Immature natural killer cell (primary cell): ENCODE data around the gene HBS1L. TPM values are rescaled to one million over a fixed set of nuclear protein-coding genes. Genes with fewer than 3 reads are reported as not detected.

Source experiments
- DNase-seq, 3 donors: peaks; one replicate each; pipeline ENCODE4 v3.0.0; 2022; ENCODE audit warnings: mixed read lengths in 1 of 3
- H3K27ac Mint-ChIP-seq, 6 donors: one replicate each; pipeline ENCODE4 v1.8.0; 2020; ENCODE audit warnings: mixed read lengths in 6 of 6, mild to moderate bottlenecking in 5 of 6, inconsistent platforms in 4 of 6, moderate library complexity in 3 of 6
- H3K27me3 Mint-ChIP-seq, 3 donors: one replicate each; pipeline ENCODE4 v1.8.0; 2020 to 2021; ENCODE audit warnings: low read depth in 3 of 3, mild to moderate bottlenecking in 3 of 3, mixed read lengths in 3 of 3, moderate library complexity in 3 of 3, inconsistent platforms in 1 of 3
- H3K36me3 Mint-ChIP-seq, 3 donors: one replicate each; pipeline ENCODE4 v1.8.0; 2020; ENCODE audit warnings: mixed read lengths in 3 of 3, inconsistent platforms in 2 of 3, mild to moderate bottlenecking in 2 of 3
- H3K4me1 Mint-ChIP-seq, 2 donors: one replicate each; pipeline ENCODE4 v1.8.0; 2020; ENCODE audit warnings: inconsistent platforms in 2 of 2, mild to moderate bottlenecking in 2 of 2, mixed read lengths in 2 of 2, moderate library complexity in 1 of 2
- H3K4me3 Mint-ChIP-seq, 5 donors: one replicate each; pipeline ENCODE4 v1.8.0; 2020; ENCODE audit warnings: mild to moderate bottlenecking in 5 of 5, mixed read lengths in 5 of 5, inconsistent platforms in 3 of 5, moderate library complexity in 3 of 5
- H3K9me3 Mint-ChIP-seq, 6 donors: one replicate each; pipeline ENCODE4 v1.8.0; 2020; ENCODE audit warnings: mild to moderate bottlenecking in 6 of 6, mixed read lengths in 6 of 6, inconsistent platforms in 4 of 6, moderate library complexity in 3 of 6
- polyA plus RNA-seq, 3 donors: library from polyadenylated mRNA; unstranded; fragments of 300-500 nt; fragmentation: Illumina TruSeq; gene quantifications; one replicate each; pipeline ENCODE4 v1.2.3, GENCODE V29; 2021

Gene HBS1L
- polyA plus RNA-seq, 3 donors from 2014 or later: 29.0 to 38.7 (median 32.4) TPM

GRCh38 chr6:135087803-135088202 is 33.2 kb upstream of the HBS1L start:
- H3K9me3 Mint-ChIP-seq: peaks cover 0 to under 1% (median under 1%) of the 10 kb centered on the region in 6 donors
- peak overlapping the region; percentile 28 to 73 (median 50) for H3K27ac Mint-ChIP-seq
- peak overlapping the region; percentile 37 to 73 (median 57) for H3K4me3 Mint-ChIP-seq
- peaks cover 0 to 2% (median 0%) of the 10 kb centered on the region in 3 donors for H3K36me3 Mint-ChIP-seq
- DNase-seq: peak; percentile 55 to 58 (median 55)
- H3K4me1 Mint-ChIP-seq: peaks cover 15 to 37% of the 10 kb centered on the region in 2 donors
- peaks cover 0 to 9% (median 7%) of the 10 kb centered on the region in 3 donors for H3K27me3 Mint-ChIP-seq

- peak in 1 of 3 donors; percentile 5 for DNase-seq
- peak overlapping the region; percentile 28 to 73 (median 50) for H3K27ac Mint-ChIP-seq
- peaks cover 15 to 37% of the 10 kb centered on the region in 2 donors for H3K4me1 Mint-ChIP-seq
- peaks cover 0 to 2% (median under 1%) of the 10 kb centered on the region in 6 donors for H3K9me3 Mint-ChIP-seq
- H3K4me3 Mint-ChIP-seq: peak overlapping the region; percentile 37 to 73 (median 57)
- peaks cover 0 to 3% (median 0%) of the 10 kb centered on the region in 3 donors for H3K36me3 Mint-ChIP-seq
- H3K27me3 Mint-ChIP-seq: peaks cover 0 to 9% (median 7%) of the 10 kb centered on the region in 3 donors
These were observed 32.8 kb upstream of the HBS1L start for GRCh38 chr6:135087403-135087802.

- H3K36me3 Mint-ChIP-seq: peaks cover 0 to 9% (median 3%) of the 10 kb centered on the region in 3 donors
- H3K4me1 Mint-ChIP-seq: peaks cover 15 to 37% of the 10 kb centered on the region in 2 donors
- peak overlapping the region in 1 of 6 donors; percentile 44 for H3K27ac Mint-ChIP-seq
- DNase-seq: no peak
- H3K4me3 Mint-ChIP-seq: peak overlapping the region in 3 of 5 donors; percentile 23 to 63 (median 28)
- H3K27me3 Mint-ChIP-seq: peaks cover 0 to 9% (median 7%) of the 10 kb centered on the region in 3 donors
- peaks cover 5 to 11% (median 7%) of the 10 kb centered on the region in 6 donors for H3K9me3 Mint-ChIP-seq
These were observed 31.8 kb upstream of the HBS1L start for GRCh38 chr6:135086414-135086764.

- Mint-ChIP-seq H3K27ac (peak overlapping the region in 1 of 6 donors; percentile 44), H3K27me3 (peaks cover 0 to 9% (median 7%) of the 10 kb centered on the region in 3 donors), H3K4me1 (peaks cover 15 to 37% of the 10 kb centered on the region in 2 donors), H3K9me3 (peaks cover 5 to 11% (median 7%) of the 10 kb centered on the region in 6 donors), H3K36me3 (peaks cover 0 to 9% (median 3%) of the 10 kb centered on the region in 3 donors), H3K4me3 (peak overlapping the region in 3 of 5 donors; percentile 7 to 63 (median 27))
- DNase-seq: no peak
These were observed 31.2 kb upstream of the HBS1L start for GRCh38 chr6:135085700-135086413.

- H3K36me3 Mint-ChIP-seq: peaks cover 0 to 9% (median 3%) of the 10 kb centered on the region in 3 donors
- DNase-seq: no peak
- H3K27ac Mint-ChIP-seq: no peak overlapping the region
- H3K4me1 Mint-ChIP-seq: peaks cover 15 to 37% of the 10 kb centered on the region in 2 donors
- H3K4me3 Mint-ChIP-seq: no peak overlapping the region
- peaks cover 0 to 8% (median 7%) of the 10 kb centered on the region in 3 donors for H3K27me3 Mint-ChIP-seq
- peaks cover 5 to 11% (median 7%) of the 10 kb centered on the region in 6 donors for H3K9me3 Mint-ChIP-seq
These were observed 30.3 kb upstream of the HBS1L start for GRCh38 chr6:135084916-135085269.

- H3K4me1 Mint-ChIP-seq: peaks cover 15 to 37% of the 10 kb centered on the region in 2 donors
- peaks cover 5 to 11% (median 7%) of the 10 kb centered on the region in 6 donors for H3K9me3 Mint-ChIP-seq
- peaks cover 0 to 9% (median 3%) of the 10 kb centered on the region in 3 donors for H3K36me3 Mint-ChIP-seq
- peaks cover 0 to 8% (median 7%) of the 10 kb centered on the region in 3 donors for H3K27me3 Mint-ChIP-seq
- H3K27ac Mint-ChIP-seq: no peak overlapping the region
- no peak for DNase-seq
- H3K4me3 Mint-ChIP-seq: no peak overlapping the region
These were observed 29.6 kb upstream of the HBS1L start for GRCh38 chr6:135084001-135084915.

- peaks cover 0 to 9% (median 3%) of the 10 kb centered on the region in 3 donors for H3K36me3 Mint-ChIP-seq
- H3K27me3 Mint-ChIP-seq: peaks cover 0 to 7% (median 4%) of the 10 kb centered on the region in 3 donors
- H3K4me3 Mint-ChIP-seq: no peak overlapping the region
- peaks cover 5 to 11% (median 7%) of the 10 kb centered on the region in 6 donors for H3K9me3 Mint-ChIP-seq
- H3K27ac Mint-ChIP-seq: no peak overlapping the region
- DNase-seq: no peak
- peaks cover 2 to 14% of the 10 kb centered on the region in 2 donors for H3K4me1 Mint-ChIP-seq
These were observed 27.3 kb upstream of the HBS1L start for GRCh38 chr6:135081966-135082365.

- H3K9me3 Mint-ChIP-seq: no peaks in the 10 kb centered on the region
- no peak overlapping the region for H3K27ac Mint-ChIP-seq
- no peak for DNase-seq
- no peaks in the 10 kb centered on the region for H3K4me1 Mint-ChIP-seq
- H3K27me3 Mint-ChIP-seq: peaks cover 0 to 3% (median 3%) of the 10 kb centered on the region in 3 donors
- no peak overlapping the region for H3K4me3 Mint-ChIP-seq
- H3K36me3 Mint-ChIP-seq: no peaks in the 10 kb centered on the region
These were observed 20.4 kb upstream of the HBS1L start for GRCh38 chr6:135075018-135075417.

- H3K27me3 Mint-ChIP-seq: peaks cover 0 to 3% (median 3%) of the 10 kb centered on the region in 3 donors
- no peak overlapping the region for H3K4me3 Mint-ChIP-seq
- DNase-seq: no peak
- H3K27ac Mint-ChIP-seq: no peak overlapping the region
- H3K36me3 Mint-ChIP-seq: no peaks in the 10 kb centered on the region
- H3K4me1 Mint-ChIP-seq: no peaks in the 10 kb centered on the region
- H3K9me3 Mint-ChIP-seq: no peaks in the 10 kb centered on the region
These were observed 19.3 kb upstream of the HBS1L start for GRCh38 chr6:135073756-135074393.

- Mint-ChIP-seq H3K27ac (no peak overlapping the region), H3K9me3 (no peaks in the 10 kb centered on the region), H3K27me3 (peaks cover 0 to 3% (median 3%) of the 10 kb centered on the region in 3 donors), H3K4me3 (no peak overlapping the region), H3K36me3 (no peaks in the 10 kb centered on the region), H3K4me1 (no peaks in the 10 kb centered on the region)
- DNase-seq: no peak
These were observed 18.6 kb upstream of the HBS1L start for GRCh38 chr6:135073217-135073616.

GRCh38 chr6:135072753-135073152 is 18.1 kb upstream of the HBS1L start:
- H3K4me3 Mint-ChIP-seq: no peak overlapping the region
- no peak for DNase-seq
- H3K27me3 Mint-ChIP-seq: peaks cover 0 to 3% (median 3%) of the 10 kb centered on the region in 3 donors
- no peaks in the 10 kb centered on the region for H3K4me1 Mint-ChIP-seq
- no peaks in the 10 kb centered on the region for H3K36me3 Mint-ChIP-seq
- no peak overlapping the region for H3K27ac Mint-ChIP-seq
- no peaks in the 10 kb centered on the region for H3K9me3 Mint-ChIP-seq

- no peak for DNase-seq
- H3K27me3 Mint-ChIP-seq: peaks cover 0 to 3% (median 3%) of the 10 kb centered on the region in 3 donors
- no peak overlapping the region for H3K27ac Mint-ChIP-seq
- no peak overlapping the region for H3K4me3 Mint-ChIP-seq
- no peaks in the 10 kb centered on the region for H3K36me3 Mint-ChIP-seq
- H3K9me3 Mint-ChIP-seq: no peaks in the 10 kb centered on the region
- no peaks in the 10 kb centered on the region for H3K4me1 Mint-ChIP-seq
These were observed 16.9 kb upstream of the HBS1L start for GRCh38 chr6:135071541-135071940.

GRCh38 chr6:135067911-135068310 is 13.3 kb upstream of the HBS1L start:
- H3K27me3 Mint-ChIP-seq: peaks cover 0 to under 1% (median 0%) of the 10 kb centered on the region in 3 donors
- H3K9me3 Mint-ChIP-seq: peaks cover 0 to under 1% (median 0%) of the 10 kb centered on the region in 6 donors
- H3K36me3 Mint-ChIP-seq: no peaks in the 10 kb centered on the region
- H3K4me1 Mint-ChIP-seq: no peaks in the 10 kb centered on the region
- no peak overlapping the region for H3K4me3 Mint-ChIP-seq
- no peak for DNase-seq
- no peak overlapping the region for H3K27ac Mint-ChIP-seq
